Measurements from ENCODE around the gene OR4E1.
A peak's percentile ranks its signal among the peaks of the same experiment; 100 is the strongest.
"Not testable (repeated sequence)": the region's sequence is repeated elsewhere in the genome, so short reads cannot be mapped to it uniquely, and the experiment has no call there.

Gene OR4E1

DNA sequence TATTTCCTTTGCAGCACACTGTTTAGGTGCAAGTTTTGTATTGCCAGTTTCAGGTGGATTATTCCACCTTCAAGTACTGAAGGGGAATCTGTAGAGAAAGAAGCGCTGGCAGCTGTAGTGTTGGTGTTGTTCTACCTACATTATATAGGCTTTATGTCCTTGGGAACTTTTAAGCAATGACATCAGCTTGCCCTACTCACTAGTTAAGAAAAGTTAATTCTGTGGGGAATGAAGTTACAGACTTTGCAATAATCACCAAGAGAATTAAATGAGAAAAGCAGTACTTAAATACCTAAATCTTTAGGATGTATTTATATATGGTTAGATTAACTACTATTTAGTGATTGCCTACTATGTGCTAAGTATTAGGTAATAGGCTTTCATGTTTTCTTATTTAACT is at the start of gene OR4E1:
TSS of gene OR4E1 (minus strand) at position 101 of the 400 bp plus-strand sequence. CDS start 2,883 bp downstream, outside the sequence.
- no peak for DNase-seq

GRCh38 chr14:21721504-21721903 is 47.9 kb upstream of the OR4E1 start:
- DNase-seq, result no peak

- DNase-seq, result no peak
Measured at GRCh38 chr14:21719841-21720240, 46.2 kb upstream of the OR4E1 start.

DNA sequence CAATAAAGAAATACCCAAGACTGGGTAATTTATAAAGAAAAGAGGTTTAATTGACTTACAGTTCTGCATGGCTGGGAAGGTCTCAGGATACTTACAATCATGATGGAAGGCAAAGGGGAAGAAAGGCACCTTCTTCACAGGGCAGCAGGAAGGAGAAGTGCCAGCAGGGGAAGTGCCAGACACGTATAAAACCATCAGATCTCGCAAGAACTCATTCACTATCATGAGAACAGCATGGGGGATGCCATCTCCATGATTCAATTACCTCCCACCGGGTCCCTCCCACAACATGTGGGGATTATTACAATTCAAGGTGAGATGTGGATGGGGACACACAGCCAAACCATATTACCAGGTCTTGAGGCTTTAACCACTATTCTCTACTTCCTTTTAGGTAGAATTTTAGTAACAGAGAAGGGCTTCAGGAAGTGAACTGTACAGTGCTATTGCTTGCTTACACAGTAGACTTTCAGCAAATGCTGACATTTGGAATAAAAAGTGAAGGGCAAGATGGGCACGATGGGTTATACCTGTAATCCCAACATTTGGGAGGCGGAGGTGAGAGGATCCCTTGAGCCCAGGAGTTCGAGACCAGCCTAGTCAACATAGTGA is 40.8 kb upstream of the OR4E1 start:
- DNase-seq, result no peak

DNA sequence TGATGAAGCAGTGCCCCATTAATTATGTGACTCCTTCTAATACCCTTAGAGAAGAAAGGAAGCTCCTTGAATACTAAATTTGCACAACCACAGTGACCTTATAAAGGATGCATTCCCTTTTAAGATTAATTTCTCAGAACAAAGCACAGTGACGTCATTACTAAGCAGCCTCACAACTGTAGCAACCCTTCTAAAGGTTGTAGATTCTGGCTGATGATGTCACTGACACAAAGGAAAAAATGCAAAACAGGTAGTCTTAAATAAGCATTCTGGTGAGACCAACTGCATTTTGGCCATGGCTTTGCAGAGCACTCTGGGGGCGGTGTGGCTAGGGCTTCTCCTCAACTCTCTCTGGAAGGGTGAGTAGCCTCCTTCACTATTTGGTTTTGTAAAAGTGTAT is 38.4 kb upstream of the OR4E1 start:
- DNase-seq, result no peak

- DNase-seq, result peak; percentile 19
Measured at GRCh38 chr14:21711360-21711961, 37.8 kb upstream of the OR4E1 start.

DNA sequence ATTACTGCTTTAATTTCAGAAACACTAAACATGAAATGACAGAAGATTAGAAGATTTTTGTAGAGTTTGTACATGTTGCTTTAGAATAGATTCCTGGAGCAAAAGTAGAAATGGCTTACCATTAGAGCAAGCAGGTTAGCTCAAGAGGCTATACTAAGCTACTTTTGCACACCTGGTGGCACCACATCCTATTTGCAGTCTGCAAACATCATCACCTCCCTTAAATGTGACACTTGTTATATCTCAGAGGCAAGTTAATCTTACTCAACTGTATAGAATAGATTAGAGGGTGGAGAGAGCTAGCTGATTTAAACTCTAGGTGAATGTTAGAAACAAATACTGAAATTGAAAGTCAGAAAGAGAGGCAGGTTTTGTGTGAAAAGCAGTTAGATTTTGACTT is 30.7 kb upstream of the OR4E1 start:
- no peak for DNase-seq

- no peak for DNase-seq
Measured at GRCh38 chr14:21703357-21704326, 30.0 kb upstream of the OR4E1 start.

DNA sequence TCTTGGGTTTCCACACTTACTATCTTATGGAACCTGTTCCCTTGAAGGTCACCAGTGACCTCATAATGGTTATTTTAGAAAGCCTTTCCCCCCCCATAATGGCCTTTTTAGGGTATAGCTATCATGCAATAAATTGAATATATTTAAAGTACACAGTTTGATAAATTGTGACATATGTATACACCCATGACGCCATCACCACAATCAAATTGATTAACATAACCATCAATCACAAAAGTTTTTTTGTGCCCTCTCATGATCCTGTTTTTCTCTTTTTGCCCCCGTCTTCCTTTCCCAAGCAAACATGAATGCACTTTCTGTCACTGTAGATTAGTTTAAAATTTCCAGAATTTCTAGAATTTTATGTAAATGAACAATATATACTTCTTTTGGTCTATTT is 28.7 kb upstream of the OR4E1 start:
- no peak for DNase-seq

- DNase-seq, result no peak
Measured at GRCh38 chr14:21699551-21699950, 25.9 kb upstream of the OR4E1 start.

DNA sequence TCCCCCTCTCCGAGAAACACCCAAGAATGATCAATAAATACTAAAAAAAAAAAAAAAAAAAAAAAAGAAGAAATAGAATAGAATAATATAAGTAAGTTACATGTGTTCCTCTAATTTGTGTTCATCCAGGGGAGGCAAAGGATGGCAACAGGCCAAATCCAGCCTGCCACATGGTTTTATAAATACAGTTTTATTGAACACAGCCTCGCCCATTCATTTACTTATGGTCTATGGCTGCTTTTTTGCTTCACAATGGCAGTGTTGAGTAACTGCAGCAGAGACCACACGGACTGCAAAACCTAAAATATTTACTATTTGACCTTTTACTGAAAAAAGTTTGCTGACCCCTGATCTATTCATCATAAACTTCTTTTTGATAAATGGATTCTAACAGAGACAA is 24.9 kb upstream of the OR4E1 start:
- not testable (repeated sequence) for DNase-seq

- DNase-seq, result not testable (repeated sequence)
Measured at GRCh38 chr14:21697662-21698061, 24.0 kb upstream of the OR4E1 start.

DNA sequence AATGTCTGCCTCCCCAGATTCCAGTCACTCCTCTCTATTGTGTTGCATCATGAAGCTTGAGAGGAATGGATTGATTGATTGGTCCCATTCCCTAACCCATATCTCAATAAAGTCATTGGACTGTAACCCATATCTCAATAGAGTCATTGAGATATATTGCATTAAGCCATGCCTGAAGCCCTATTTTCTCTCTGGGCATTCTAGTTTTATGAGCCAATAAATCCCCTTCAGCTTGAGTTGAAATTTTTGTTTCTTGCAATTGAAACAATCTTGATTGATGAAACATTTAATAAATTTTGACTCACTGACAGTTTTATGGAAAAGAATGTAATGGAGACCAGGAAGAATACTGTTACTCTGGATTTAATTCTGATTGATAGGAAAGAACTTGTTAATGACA is 20.8 kb upstream of the OR4E1 start:
- no peak for DNase-seq

- no peak for DNase-seq
Measured at GRCh38 chr14:21686468-21686867, 12.8 kb upstream of the OR4E1 start.

DNA sequence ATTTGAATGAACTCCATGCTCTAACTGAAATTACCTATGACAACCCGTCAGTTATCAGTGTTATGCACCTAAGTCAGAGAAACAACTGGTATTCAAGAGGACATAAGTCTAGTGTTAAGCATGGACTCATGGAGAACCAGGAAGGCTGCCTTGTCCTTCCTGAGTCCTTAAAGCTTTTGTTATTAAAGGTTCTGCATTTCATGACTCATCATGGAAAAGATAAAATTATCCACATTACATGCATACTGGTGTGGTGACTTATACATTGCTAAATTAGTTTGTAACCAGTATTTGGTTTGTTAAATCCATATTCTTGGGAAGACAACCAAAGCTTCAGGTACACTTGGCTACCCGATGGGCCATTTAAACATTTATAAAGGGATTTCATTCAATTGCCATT is 6.5 kb upstream of the OR4E1 start:
- peak; percentile 9 for DNase-seq

DNA sequence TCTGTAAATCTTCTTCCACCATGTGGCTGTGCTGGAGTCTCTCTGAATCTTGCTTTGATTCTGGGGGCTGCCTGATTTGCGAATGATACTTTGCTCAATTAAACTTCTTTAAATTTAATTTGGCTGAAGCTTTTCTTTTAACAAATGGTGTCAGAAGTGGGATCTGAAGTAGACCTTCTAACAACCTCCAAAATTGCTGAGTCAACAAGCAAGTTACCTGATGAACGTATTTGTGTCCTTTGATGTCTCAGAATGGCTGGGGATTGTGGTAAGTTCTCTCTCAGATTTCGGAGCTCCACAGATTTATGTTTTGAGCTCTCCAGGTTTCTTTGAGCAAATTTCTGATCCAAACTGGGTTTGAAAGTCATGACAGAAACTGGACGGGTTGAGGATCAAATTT is 1.9 kb upstream of the OR4E1 start:
- no peak for DNase-seq

DNA sequence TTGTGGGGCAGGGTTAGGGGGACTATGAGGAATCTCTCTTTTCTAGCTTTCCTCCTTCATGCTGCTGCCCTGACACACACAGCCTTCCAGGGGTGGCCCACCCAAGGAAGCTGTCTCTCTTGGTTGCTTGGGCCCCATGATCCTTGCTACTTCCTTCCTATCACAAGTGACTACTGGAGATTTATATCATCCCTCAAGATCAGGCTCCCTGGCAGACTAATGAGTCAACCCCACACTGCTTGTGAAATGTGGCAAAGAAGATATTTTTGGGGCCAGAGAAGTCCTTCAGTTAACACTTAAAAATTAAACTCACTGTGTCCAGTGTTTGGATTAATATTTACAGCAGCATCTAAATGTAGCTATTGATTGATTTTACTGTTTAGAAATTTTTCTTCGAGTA is 1.5 kb downstream of the OR4E1 start:
- DNase-seq, result no peak

GRCh38 chr14:21671371-21671770 is 2.2 kb downstream of the OR4E1 start:
- no peak for DNase-seq

DNA sequence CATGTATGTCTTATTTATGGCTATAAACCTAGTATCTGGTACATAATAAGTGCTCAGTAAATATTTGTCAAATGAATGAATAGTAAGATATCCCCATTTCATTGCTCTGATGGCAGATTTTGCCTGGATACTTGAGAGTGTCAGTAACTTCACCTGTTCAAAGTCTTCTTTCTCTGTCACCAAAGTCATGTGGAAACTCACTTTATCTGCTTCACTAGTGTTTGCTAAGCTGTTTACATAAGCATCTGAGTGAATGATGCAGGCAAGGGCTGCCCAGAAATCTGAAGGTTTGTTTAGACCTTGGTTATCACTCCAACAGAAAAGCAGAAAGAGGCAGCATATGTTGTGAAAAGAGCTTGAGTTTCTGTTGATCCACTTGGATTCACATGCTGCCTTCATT is 4.3 kb downstream of the OR4E1 start:
- no peak for DNase-seq

DNA sequence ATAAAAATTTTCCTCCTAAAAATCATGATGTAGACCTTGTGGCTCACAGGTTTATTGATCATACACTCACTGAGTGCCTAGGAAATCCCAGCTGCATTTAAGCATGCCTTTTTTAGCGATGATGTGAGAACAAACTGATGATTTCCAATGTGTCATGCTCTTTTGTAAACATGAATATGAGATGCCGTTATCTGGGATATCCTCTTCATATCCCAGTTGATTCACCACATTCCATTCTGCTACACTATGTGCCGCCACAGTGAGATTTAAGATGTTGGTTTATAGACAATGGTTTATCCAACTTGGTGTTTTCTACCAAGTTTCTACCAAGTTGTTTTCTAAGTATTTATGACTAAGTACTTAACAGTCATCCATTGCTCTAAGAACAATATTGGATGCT is 5.2 kb downstream of the OR4E1 start:
- peak; percentile 13 for DNase-seq

DNA sequence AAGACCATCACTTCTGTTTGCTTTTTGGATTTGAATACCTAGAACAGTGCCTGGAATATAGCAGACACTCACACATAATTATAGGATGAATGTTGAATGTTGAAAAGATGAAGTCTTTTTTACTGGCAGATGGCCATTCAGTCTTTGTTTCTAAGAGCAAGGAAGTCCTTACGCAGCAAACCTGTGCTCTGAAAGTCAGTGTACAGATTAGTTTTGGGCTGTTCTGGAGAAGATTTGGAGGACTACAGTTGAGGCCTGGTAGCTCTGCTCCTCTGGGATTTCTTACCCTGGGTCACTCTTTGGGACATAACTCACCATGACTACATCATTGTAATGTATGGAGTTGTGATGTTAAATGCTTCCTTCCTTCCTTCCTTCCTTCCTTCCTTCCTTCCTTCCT is 16.6 kb downstream of the OR4E1 start:
- no peak for DNase-seq

GRCh38 chr14:21654215-21654614 is 19.4 kb downstream of the OR4E1 start:
- DNase-seq, result no peak

- no peak for DNase-seq
Measured at GRCh38 chr14:21653331-21653885, 20.2 kb downstream of the OR4E1 start, which contains the start of gene OR4E2. TSS of gene OR4E2 (plus strand) at chr14:21653835. CDS start at chr14:21665083, 11,248 bp downstream.

All from fibroblast of skin of right quadriceps (primary cell).